ENCODE measurements around the gene TCF4.

The TCF4 gene

DNA sequence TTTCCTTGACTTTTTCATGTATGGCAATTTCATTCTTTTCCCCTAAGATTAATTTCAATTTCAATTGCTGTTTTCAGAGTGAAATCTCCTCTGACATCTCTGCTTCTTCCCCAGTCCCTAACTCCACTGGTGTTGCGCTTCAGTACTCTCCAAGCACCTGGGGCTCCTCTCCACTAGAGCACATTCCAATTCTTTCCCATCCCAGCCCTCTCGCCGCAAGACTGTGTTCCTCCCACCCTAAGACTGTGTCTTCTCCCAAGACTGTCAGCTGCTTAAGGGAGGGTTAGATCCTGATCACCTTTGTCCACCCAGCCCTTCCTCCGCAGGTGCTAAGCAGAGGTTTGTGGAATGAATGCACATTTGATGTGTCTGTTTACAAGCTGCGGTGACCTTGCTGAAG is 373.0 kb downstream of the TCF4 start:
- DNase-seq (ENCODE audit: low read depth): no peak
- TF ChIP-seq, protein P1, sequence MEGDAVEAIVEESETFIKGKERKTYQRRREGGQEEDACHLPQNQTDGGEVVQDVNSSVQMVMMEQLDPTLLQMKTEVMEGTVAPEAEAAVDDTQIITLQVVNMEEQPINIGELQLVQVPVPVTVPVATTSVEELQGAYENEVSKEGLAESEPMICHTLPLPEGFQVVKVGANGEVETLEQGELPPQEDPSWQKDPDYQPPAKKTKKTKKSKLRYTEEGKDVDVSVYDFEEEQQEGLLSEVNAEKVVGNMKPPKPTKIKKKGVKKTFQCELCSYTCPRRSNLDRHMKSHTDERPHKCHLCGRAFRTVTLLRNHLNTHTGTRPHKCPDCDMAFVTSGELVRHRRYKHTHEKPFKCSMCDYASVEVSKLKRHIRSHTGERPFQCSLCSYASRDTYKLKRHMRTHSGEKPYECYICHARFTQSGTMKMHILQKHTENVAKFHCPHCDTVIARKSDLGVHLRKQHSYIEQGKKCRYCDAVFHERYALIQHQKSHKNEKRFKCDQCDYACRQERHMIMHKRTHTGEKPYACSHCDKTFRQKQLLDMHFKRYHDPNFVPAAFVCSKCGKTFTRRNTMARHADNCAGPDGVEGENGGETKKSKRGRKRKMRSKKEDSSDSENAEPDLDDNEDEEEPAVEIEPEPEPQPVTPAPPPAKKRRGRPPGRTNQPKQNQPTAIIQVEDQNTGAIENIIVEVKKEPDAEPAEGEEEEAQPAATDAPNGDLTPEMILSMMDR (conservative IDR thresholded peaks at IDR 0.05; ENCODE audit: low read depth, low read length): no peak
- no peak overlapping the region for H3K4me3 ChIP-seq (ENCODE audit: low read length)

GRCh38 chr18:55214534-55214933 is 373.5 kb downstream of the TCF4 start:
- DNase-seq (ENCODE audit: low read depth): no peak
- H3K4me3 ChIP-seq (ENCODE audit: low read length): no peak overlapping the region
- TF ChIP-seq, protein P1 (conservative IDR thresholded peaks at IDR 0.05; ENCODE audit: low read depth, low read length): no peak

GRCh38 chr18:55213586-55213985 is 374.4 kb downstream of the TCF4 start:
- no peak overlapping the region for H3K4me3 ChIP-seq (ENCODE audit: low read length)
- TF ChIP-seq, protein P1 (conservative IDR thresholded peaks at IDR 0.05; ENCODE audit: low read depth, low read length): no peak
- DNase-seq (ENCODE audit: low read depth): no peak

DNA sequence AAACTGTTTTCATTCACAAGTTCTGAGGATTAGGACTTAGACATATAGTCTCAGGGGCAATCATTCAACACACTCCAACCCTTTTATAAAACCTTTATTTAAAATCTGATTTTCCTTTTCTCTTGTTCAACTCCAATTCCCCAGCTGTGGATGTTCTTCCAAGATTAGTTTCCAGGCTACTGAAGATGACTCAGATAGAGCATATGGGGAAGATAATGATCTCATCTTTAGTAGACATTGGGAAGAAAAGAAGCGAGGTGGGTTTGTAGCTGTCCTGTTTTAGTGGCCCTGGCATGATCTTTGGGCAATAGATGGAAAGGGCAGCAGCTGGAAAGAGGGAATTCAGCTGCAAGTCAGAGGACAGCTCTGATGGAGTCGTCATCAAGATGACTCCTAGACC is 381.1 kb downstream of the TCF4 start:
- no peak overlapping the region for H3K4me3 ChIP-seq (ENCODE audit: low read length)
- TF ChIP-seq, protein P1 (conservative IDR thresholded peaks at IDR 0.05; ENCODE audit: low read depth, low read length): no peak
- no peak for DNase-seq (ENCODE audit: low read depth)

DNA sequence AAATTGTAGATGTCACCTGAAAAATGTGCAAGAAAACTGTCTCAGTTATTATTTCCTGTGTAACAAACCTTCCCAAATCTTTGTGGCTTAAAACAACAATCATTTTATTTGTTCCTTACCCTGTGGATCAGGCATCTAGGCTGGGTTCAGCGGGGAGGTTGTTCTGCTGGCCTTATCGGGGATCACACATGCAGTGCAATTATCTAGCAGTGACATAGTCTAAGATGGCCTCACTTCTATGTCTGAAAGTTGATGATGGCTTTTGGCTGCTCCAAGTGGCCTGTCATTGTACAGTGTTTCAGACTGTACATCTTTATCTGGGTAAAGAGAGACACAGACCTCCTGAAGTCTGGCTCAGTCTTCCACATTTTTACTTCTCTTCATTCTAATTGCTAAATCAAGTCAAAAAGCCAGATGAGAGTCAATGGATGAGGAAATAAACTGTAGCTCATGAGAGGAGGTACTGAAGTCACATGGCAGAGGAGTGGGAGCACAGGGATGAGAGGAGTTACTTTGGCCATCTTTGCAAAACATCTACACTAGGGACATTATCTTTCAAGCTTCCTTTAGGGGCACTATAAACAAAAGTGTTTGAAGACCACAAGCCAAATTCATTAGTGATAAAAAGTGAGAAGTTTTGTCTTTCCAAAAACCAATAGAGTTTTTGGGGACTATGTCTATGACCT is 385.6 kb downstream of the TCF4 start:
- no peak for DNase-seq (ENCODE audit: low read depth)
- TF ChIP-seq, protein P1 (conservative IDR thresholded peaks at IDR 0.05; ENCODE audit: low read depth, low read length): no peak
- no peak overlapping the region for H3K4me3 ChIP-seq (ENCODE audit: low read length)

DNA sequence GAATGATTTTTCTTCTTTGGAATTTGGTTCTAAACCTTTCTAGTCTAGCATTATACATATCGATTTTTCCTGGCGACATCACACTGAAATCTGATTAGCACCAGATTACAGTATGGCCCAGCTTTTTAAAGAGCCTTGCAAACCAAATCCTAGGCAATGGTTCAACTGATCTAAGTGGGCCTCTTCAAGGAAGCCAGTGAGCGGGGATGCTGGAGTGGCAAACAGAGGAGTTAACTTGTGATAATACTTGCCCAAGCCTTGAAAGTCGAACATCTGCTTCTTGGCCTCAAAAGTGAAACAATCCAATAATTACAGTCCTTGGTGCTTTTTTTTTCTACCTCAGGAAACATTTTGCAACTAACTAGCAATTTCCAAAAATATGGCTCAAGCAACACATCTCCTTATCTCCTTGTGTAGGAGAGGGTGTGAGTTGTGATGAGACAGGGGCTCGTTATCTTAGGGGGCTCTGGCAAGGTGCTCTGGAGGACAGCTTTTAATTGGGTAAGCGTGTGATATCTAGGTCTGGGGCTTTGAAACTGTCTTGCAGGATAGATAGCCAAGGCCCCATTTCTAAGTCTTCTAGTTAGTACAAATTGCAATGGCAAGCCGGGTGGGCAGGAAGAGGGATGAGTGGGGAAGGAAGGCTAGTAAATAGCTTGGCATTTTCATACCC is 388.6 kb downstream of the TCF4 start:
- no peak overlapping the region for H3K4me3 ChIP-seq (ENCODE audit: low read length)
- TF ChIP-seq, protein P1 (conservative IDR thresholded peaks at IDR 0.05; ENCODE audit: low read depth, low read length): no peak
- DNase-seq (ENCODE audit: low read depth): no peak

DNA sequence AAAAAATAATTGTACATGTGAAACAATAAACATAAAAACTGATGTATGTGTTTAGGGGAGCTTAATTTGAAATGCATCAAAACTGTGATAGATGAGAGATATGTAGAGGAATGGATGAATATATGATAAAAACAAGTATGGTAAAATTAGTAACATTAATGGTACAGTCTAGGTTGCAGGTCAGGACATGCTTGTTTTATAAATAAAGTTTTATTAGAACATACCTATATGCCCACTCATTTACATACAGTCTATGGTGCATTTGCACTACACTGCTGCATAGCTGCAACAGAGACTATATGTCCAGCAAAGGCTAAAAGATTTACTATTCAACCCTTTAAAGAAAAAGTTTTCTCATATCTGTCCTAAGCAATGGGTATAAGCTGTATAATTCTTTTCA is 392.1 kb downstream of the TCF4 start:
- TF ChIP-seq, protein P1 (conservative IDR thresholded peaks at IDR 0.05; ENCODE audit: low read depth, low read length): no peak
- no peak for DNase-seq (ENCODE audit: low read depth)
- H3K4me3 ChIP-seq (ENCODE audit: low read length): no peak overlapping the region
